Mononuclear cell (primary cell): Measurements from ENCODE around the gene PPP6C. TPM values are rescaled to one million over a fixed set of nuclear protein-coding genes. Genes with fewer than 3 reads are reported as not detected.

Source experiments
- H3K27me3 ChIP-seq: 2 replicates; pipeline ENCODE4 v1.6.0; 2011; ENCODE audit warnings: low read length, control low read depth; ENCODE audit not compliant: insufficient read depth
- H3K4me1 ChIP-seq: 2 replicates; pipeline ENCODE4 v1.5.1; 2011; ENCODE audit warnings: mild to moderate bottlenecking, low read length, control low read depth; ENCODE audit not compliant: insufficient read depth
- H3K4me3 ChIP-seq: 2 replicates; pipeline ENCODE4 v1.5.1; 2011; ENCODE audit warnings: mild to moderate bottlenecking, low read length, moderate library complexity
- H3K9me3 ChIP-seq: 2 replicates; pipeline ENCODE4 v1.5.1; 2011; ENCODE audit warnings: low read depth, mild to moderate bottlenecking, control low read depth, low read length
- total RNA-seq: library from RNA; depleted of rRNA; stranded (reverse); fragments of >200 nt; gene quantifications from one replicate; pipeline ENCODE4 v1.2.3, GENCODE V29; 2012

Gene PPP6C
- total RNA-seq, 1 donor, result 57.3 TPM

DNA sequence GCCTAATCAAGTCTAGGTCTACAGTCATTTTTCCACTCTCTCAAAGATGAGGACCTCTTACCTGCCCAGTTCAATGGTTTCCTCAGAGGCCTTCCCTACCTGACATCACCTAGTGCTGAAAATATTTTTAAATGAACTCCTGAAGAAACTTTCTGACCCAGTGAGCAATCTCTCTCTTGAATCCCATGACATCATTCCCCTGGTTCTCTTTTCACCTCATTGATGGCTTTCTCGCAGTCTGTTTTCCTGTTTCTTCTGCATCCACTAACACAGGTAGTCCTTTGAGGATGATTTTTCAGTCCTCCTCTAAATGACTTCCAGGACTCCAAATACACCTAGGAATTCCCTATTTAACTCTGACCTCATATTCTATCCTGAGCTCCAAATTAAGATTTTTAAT, 86.6 kb downstream of the PPP6C start:
- H3K9me3 ChIP-seq, result no peaks in the 10 kb centered on the region
- no peaks in the 10 kb centered on the region for H3K27me3 ChIP-seq
- no peak overlapping the region for H3K4me3 ChIP-seq
- H3K4me1 ChIP-seq, result no peaks in the 10 kb centered on the region

DNA sequence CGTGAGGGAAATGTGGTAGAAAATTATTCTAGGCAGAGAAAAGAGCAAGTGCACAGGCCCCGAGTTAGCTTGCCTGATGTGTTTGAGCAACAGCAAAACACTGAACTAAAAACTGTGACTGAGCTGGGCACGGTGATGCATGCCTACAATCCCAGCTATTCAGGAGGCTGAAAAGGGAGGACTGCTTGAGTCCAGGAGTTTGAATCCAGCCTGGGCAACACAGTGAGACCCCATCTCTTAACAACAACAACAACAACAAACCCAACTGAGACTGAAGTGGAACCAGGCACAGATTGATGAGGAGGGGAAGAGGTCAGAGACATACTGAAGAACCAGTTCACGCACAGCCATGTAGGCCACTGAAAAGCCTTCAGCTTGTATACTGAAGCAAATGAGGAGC, 88.8 kb downstream of the PPP6C start:
- H3K27me3 ChIP-seq, result no peaks in the 10 kb centered on the region
- no peaks in the 10 kb centered on the region for H3K9me3 ChIP-seq
- H3K4me3 ChIP-seq, result no peak overlapping the region
- H3K4me1 ChIP-seq, result no peaks in the 10 kb centered on the region

DNA sequence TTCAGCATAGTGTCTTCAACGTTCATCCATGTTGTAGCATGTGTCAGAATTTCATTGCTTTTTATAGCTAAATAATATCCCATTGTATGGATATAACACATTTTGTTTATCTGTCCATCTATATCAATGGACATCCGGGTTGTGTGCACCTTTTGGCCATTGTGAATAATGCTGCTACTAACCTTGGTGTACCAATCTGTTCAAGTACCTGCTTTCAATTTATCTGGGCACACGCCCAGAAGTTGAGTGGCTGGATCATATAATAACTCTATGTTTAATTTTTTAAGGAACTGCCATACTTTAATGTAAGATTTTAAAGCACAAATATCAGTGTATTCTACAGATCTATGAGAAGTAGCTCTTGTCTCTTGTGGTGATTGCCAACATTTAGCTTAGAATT, 89.8 kb downstream of the PPP6C start:
- Histone ChIP-seq H3K27me3 (no peaks in the 10 kb centered on the region), H3K4me3 (no peak overlapping the region), H3K9me3 (no peaks in the 10 kb centered on the region), H3K4me1 (no peaks in the 10 kb centered on the region)

Other genes with a start within 250 kb of the PPP6C start
- 8.5 TPM for gene GOLGA1, start 248.7 kb downstream of the PPP6C start, total RNA-seq
- 9.9 TPM for gene SCAI, start 46.3 kb downstream of the PPP6C start, total RNA-seq
- gene RABEPK, start 10.7 kb upstream of the PPP6C start, total RNA-seq, result 3.6 TPM
- 79.7 TPM for gene HSPA5, start 51.5 kb upstream of the PPP6C start, total RNA-seq
- 105 TPM for gene GAPVD1, start 72.0 kb upstream of the PPP6C start, total RNA-seq